HL-60/S4 treated with retinoic acid at 250 ng/mL for 4 days and 3 days (cell line): Measurements from ENCODE around the gene MRPL32.
"Not testable (repeated sequence)": the region's sequence is repeated elsewhere in the genome, so short reads cannot be mapped to it uniquely, and the experiment has no call there.

Experiments used
- in situ Hi-C: fragments of 300-500 bp; cut with MboI; formaldehyde crosslinking; loops from 2 replicates; pipeline ENCODE4 v1.7.0; 2022; ENCODE audit warnings: low sequenced_read_pairs

MRPL32 gene

GRCh38 chr7:42931834-42932651, at the start of gene MRPL32, which contains the start of gene PSMA2:
TSS of gene MRPL32 (plus strand) at chr7:42932376. CDS start at chr7:42932387, 11 bp downstream.
TSS of gene PSMA2 (minus strand) at chr7:42932174. CDS start at chr7:42932158, 16 bp downstream.
- in situ Hi-C loops, result no loop called here

GRCh38 chr7:42883950-42884349, 48.2 kb upstream of the MRPL32 start:
- in situ Hi-C loops, result no loop called here

GRCh38 chr7:42885183-42885582, 47.0 kb upstream of the MRPL32 start:
- in situ Hi-C loops, result not testable (repeated sequence)

GRCh38 chr7:42886129-42886528, 46.0 kb upstream of the MRPL32 start:
- in situ Hi-C loops, result no loop called here

GRCh38 chr7:42886893-42887505, 45.2 kb upstream of the MRPL32 start:
- in situ Hi-C loops, result no loop called here

GRCh38 chr7:42893346-42894240, 38.6 kb upstream of the MRPL32 start:
- in situ Hi-C loops, result no loop called here

- in situ Hi-C loops, result no loop called here
Observed at GRCh38 chr7:42900842-42901241, 31.3 kb upstream of the MRPL32 start.

- in situ Hi-C loops, result no loop called here
Observed at GRCh38 chr7:42902331-42902730, 29.8 kb upstream of the MRPL32 start.

- in situ Hi-C loops, result no loop called here
Observed at GRCh38 chr7:42906181-42906580, 26.0 kb upstream of the MRPL32 start.

- in situ Hi-C loops, result no loop called here
Observed at GRCh38 chr7:42907316-42907715, 24.9 kb upstream of the MRPL32 start.

GRCh38 chr7:42910306-42910705, 21.9 kb upstream of the MRPL32 start:
- in situ Hi-C loops, result no loop called here

- in situ Hi-C loops, result no loop called here
Observed at GRCh38 chr7:42911454-42912447, 20.4 kb upstream of the MRPL32 start, which contains the start of gene C7orf25. TSS of gene C7orf25 (minus strand) at chr7:42912070. CDS start at chr7:42910900, 1,170 bp downstream.

GRCh38 chr7:42913591-42913990, 18.6 kb upstream of the MRPL32 start:
- in situ Hi-C loops, result no loop called here

GRCh38 chr7:42914009-42914408, 18.2 kb upstream of the MRPL32 start:
- in situ Hi-C loops, result no loop called here

GRCh38 chr7:42914421-42915045, 17.6 kb upstream of the MRPL32 start:
- in situ Hi-C loops, result no loop called here

- in situ Hi-C loops, result no loop called here
Observed at GRCh38 chr7:42915356-42915755, 16.8 kb upstream of the MRPL32 start.

- in situ Hi-C loops, result no loop called here
Observed at GRCh38 chr7:42922017-42922753, 10.0 kb upstream of the MRPL32 start.

- in situ Hi-C loops, result no loop called here
Observed at GRCh38 chr7:42924223-42924838, 7.8 kb upstream of the MRPL32 start.
